KMS-11 (cell line): ENCODE measurements around the gene NAV2.

Experiments
- H2AFZ ChIP-seq: fragments of 200-600 bp; sonication (generic); 2 replicates; pipeline ENCODE4 v1.6.1; 2016; ENCODE audit warnings: antibody characterized with exemption, mixed run types, low read depth
- H3K27ac ChIP-seq: fragments of 200-600 bp; sonication (generic); 2 replicates; pipeline ENCODE4 v1.6.1; 2016; ENCODE audit warnings: mild to moderate bottlenecking, mixed run types
- H3K27me3 ChIP-seq: fragments of 200-600 bp; sonication (generic); 2 replicates; pipeline ENCODE4 v1.6.1; 2017; ENCODE audit warnings: mild to moderate bottlenecking, low read depth, mixed run types, moderate library complexity; ENCODE audit not compliant: insufficient read depth
- H3K36me3 ChIP-seq: fragments of 200-600 bp; sonication (generic); 2 replicates; pipeline ENCODE4 v1.6.1; 2017; ENCODE audit warnings: mild to moderate bottlenecking, mixed run types; ENCODE audit not compliant: insufficient read depth
- H3K4me1 ChIP-seq: fragments of 200-600 bp; sonication (generic); 2 replicates; pipeline ENCODE4 v1.6.1; 2016; ENCODE audit warnings: mild to moderate bottlenecking, low read depth, mixed run types; ENCODE audit not compliant: poor library complexity, severe bottlenecking
- H3K4me2 ChIP-seq: fragments of 200-600 bp; sonication (generic); 2 replicates; pipeline ENCODE4 v1.7.0; 2016; ENCODE audit warnings: mild to moderate bottlenecking, mixed run types
- H3K4me3 ChIP-seq: fragments of 200-600 bp; sonication (generic); IDR thresholded peaks from 2 replicates; pipeline ENCODE4 v1.6.1; 2017; ENCODE audit warnings: low read depth, low read length, mixed read lengths; ENCODE audit not compliant: insufficient read depth
- H3K79me2 ChIP-seq: fragments of 200-600 bp; sonication (generic); 2 replicates; pipeline ENCODE4 v1.6.1; 2016; ENCODE audit warnings: low read depth, mixed run types; ENCODE audit not compliant: insufficient read depth
- H3K9ac ChIP-seq: fragments of 200-600 bp; sonication (generic); 2 replicates; pipeline ENCODE4 v1.6.1; 2016; ENCODE audit warnings: mild to moderate bottlenecking, mixed run types
- H4K20me1 ChIP-seq: fragments of 200-600 bp; sonication (generic); 2 replicates; pipeline ENCODE4 v1.6.1; 2016; ENCODE audit warnings: mild to moderate bottlenecking, mixed run types; ENCODE audit not compliant: insufficient read depth
- TF ChIP-seq, protein P1 (sequence below): fragments of 200-600 bp; sonication (generic); conservative IDR thresholded peaks from 2 replicates; pipeline ENCODE4 v1.6.1; 2017; ENCODE audit warnings: low read depth, mild to moderate bottlenecking, antibody characterized with exemption, low read length, moderate library complexity, mixed read lengths

Gene NAV2

DNA sequence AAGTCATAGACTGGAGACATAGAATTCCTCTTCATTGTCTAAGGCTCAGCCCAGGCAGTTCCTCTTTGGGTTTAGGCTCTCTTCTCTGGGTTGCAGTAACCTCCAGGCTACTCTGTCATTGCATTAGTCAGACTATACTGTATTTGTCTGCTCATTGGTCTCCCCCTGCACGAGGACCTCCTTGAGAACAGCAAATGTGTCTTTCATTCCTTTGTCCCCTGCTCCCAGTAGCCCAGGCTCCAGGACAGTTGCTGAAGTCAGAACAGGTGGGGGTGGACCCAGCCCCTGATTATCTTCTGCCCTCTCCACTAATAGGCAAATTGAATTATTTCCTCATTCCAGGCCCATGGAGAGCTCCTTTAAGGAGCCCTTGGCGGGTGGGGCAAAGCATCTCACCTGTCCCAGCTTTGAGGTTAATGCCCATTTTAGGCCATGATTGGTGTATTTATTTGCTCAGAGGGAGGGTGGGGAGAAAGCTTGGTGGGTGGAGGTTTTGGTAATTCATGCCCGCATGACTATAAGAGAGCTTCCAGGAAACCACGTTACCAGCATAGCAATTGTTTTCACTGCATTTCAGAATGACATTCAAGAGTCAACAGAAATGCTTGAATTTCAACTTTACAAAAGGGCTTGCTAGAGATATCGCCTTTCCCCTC is 40.9 kb downstream of the NAV2 start:
- no peaks in the 10 kb centered on the region for H4K20me1 ChIP-seq
- no peaks in the 10 kb centered on the region for H3K79me2 ChIP-seq
- no peak overlapping the region for H2AFZ ChIP-seq
- H3K4me2 ChIP-seq = no peak overlapping the region
- TF ChIP-seq, protein P1, sequence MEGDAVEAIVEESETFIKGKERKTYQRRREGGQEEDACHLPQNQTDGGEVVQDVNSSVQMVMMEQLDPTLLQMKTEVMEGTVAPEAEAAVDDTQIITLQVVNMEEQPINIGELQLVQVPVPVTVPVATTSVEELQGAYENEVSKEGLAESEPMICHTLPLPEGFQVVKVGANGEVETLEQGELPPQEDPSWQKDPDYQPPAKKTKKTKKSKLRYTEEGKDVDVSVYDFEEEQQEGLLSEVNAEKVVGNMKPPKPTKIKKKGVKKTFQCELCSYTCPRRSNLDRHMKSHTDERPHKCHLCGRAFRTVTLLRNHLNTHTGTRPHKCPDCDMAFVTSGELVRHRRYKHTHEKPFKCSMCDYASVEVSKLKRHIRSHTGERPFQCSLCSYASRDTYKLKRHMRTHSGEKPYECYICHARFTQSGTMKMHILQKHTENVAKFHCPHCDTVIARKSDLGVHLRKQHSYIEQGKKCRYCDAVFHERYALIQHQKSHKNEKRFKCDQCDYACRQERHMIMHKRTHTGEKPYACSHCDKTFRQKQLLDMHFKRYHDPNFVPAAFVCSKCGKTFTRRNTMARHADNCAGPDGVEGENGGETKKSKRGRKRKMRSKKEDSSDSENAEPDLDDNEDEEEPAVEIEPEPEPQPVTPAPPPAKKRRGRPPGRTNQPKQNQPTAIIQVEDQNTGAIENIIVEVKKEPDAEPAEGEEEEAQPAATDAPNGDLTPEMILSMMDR = no peak
- no peak overlapping the region for H3K4me3 ChIP-seq
- H3K9ac ChIP-seq = no peak overlapping the region
- H3K36me3 ChIP-seq = no peaks in the 10 kb centered on the region
- H3K27me3 ChIP-seq = no peaks in the 10 kb centered on the region
- no peaks in the 10 kb centered on the region for H3K4me1 ChIP-seq
- no peak overlapping the region for H3K27ac ChIP-seq

DNA sequence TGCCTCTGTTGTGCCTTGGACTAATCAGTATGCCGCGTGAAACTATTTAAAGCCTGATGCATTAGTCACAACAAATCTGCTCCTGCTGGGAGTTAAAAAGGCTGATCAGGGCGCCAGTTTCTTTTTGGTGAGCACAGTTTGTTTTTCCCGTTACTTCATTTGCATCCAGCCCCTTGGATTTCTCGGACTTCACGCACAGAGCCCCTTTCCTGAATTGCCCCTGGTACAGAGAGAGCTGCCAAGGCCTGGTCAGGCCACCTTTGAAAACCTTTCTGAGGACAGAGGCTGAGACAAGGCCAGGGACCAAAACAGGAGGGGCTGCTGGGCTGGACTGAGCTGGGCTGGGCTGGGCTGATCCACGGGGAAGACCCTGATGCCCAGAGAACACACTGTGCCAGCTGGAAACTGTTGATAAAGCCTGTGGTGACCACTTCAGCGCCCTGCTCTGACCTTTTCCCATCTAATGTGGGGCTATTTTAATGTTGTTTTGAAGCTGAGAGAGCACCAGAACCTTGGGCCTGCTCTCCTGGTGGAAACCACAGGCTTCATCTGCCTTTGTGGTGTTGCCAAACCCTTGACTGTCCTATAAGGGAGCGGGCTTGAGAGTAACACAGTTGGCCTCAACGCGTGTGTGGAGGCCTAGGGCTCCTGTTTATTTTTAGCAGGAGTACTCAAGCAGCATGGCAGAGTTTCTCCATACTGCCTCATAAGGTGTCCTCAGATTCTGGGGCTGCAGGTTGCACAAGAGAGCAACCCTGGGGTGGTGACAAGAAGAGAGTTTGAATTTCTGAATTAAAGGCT is 44.2 kb downstream of the NAV2 start:
- no peak overlapping the region for H2AFZ ChIP-seq
- no peaks in the 10 kb centered on the region for H3K27me3 ChIP-seq
- H3K36me3 ChIP-seq = no peaks in the 10 kb centered on the region
- no peak overlapping the region for H3K4me3 ChIP-seq
- H3K4me2 ChIP-seq = no peak overlapping the region
- no peaks in the 10 kb centered on the region for H3K4me1 ChIP-seq
- TF ChIP-seq, protein P1 = no peak
- no peak overlapping the region for H3K9ac ChIP-seq
- H4K20me1 ChIP-seq = no peaks in the 10 kb centered on the region
- H3K79me2 ChIP-seq = no peaks in the 10 kb centered on the region
- H3K27ac ChIP-seq = no peak overlapping the region

DNA sequence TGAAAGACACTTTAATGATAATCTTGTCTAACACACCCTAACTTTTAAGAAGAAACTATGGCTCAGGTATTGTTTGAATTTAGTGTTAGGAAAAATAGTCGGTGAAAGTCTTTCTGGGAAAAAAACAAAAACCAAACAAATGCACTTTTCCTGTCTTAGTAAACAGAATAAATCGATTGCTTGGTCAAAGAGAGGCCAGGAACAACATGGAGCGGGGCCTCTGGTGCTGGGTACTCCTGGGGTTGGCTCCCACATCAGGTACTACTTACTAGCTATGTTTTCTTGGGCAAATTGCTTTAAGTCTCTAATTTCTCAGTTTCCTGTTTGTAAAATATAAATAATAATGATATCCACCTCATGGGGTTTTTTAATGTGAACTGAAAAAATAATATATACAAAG is 46.8 kb downstream of the NAV2 start:
- Histone ChIP-seq H3K27ac (no peak overlapping the region), H3K4me3 (no peak overlapping the region), H2AFZ (no peak overlapping the region), H3K27me3 (no peaks in the 10 kb centered on the region), H3K4me2 (no peak overlapping the region), H4K20me1 (no peaks in the 10 kb centered on the region), H3K9ac (no peak overlapping the region), H3K4me1 (no peaks in the 10 kb centered on the region), H3K36me3 (no peaks in the 10 kb centered on the region), H3K79me2 (no peaks in the 10 kb centered on the region)
- TF ChIP-seq, protein P1 = no peak

DNA sequence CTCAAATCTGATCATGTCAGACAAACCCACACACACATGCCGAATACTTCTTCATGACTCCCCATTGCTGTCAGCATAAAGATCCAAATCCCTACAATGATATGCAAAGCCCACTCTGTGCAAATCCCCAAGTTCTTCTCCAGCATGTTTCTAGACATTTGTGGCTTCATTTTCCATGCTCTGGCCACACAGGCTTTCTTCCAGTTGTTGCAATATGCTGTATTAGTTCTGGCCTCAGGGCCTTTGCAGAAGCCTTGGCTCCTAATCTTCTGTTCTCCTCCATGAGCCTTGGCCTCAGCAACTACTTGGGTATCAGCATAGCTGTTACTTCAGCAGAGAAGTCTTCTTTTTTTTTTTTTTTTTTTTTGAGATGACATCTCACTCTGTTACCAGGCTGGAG is 49.6 kb downstream of the NAV2 start:
- Histone ChIP-seq H3K27ac (no peak overlapping the region), H3K27me3 (peaks cover 2% of the 10 kb centered on the region; the same call in 1 of the 2 replicates), H4K20me1 (no peaks in the 10 kb centered on the region), H3K4me1 (no peaks in the 10 kb centered on the region), H3K36me3 (no peaks in the 10 kb centered on the region), H3K4me2 (no peak overlapping the region), H3K79me2 (no peaks in the 10 kb centered on the region), H3K4me3 (no peak overlapping the region), H3K9ac (no peak overlapping the region), H2AFZ (no peak overlapping the region)
- TF ChIP-seq, protein P1 = no peak
